Thymus (tissue), 11 donors: Measurements from ENCODE around the gene SHISA7. TPM values are rescaled to one million over a fixed set of nuclear protein-coding genes. Genes with fewer than 3 reads are reported as not detected.

Experiments used
- DNase-seq, 9 donors: peaks; one replicate each; pipeline ENCODE4 v3.0.0-alpha.2; 2013; ENCODE audit warnings: low spot score in 9 of 9, low read depth in 6 of 9, missing footprints in 1 of 9
- H3K27ac ChIP-seq, 2 donors: one replicate each; pipeline ENCODE4 v1.5.1; 2013; ENCODE audit warnings: control low read depth in 1 of 2, low read depth in 1 of 2, low read length in 1 of 2, mild to moderate bottlenecking in 1 of 2, moderate library complexity in 1 of 2
- H3K27me3 ChIP-seq, 2 donors: one replicate each; pipeline ENCODE4 v1.5.1; 2013; ENCODE audit warnings: low read length in 1 of 2; ENCODE audit not compliant: control insufficient read depth in 2 of 2, insufficient read depth in 1 of 2
- H3K36me3 ChIP-seq, 2 donors: one replicate each; pipeline ENCODE4 v1.5.1; 2013; ENCODE audit warnings: low read length in 1 of 2, mild to moderate bottlenecking in 1 of 2, moderate library complexity in 1 of 2; ENCODE audit not compliant: control insufficient read depth in 2 of 2, insufficient read depth in 2 of 2
- H3K4me1 ChIP-seq, 2 donors: one replicate each; pipeline ENCODE4 v1.5.1; 2013; ENCODE audit warnings: low read length in 2 of 2; ENCODE audit not compliant: control insufficient read depth in 2 of 2, insufficient read depth in 2 of 2
- H3K4me3 ChIP-seq, 2 donors: one replicate each; pipeline ENCODE4 v1.5.1; 2013; ENCODE audit warnings: low read length in 2 of 2, control low read depth in 1 of 2, mild to moderate bottlenecking in 1 of 2
- H3K9me3 ChIP-seq, 2 donors: one replicate each; pipeline ENCODE4 v1.5.1; 2013; ENCODE audit warnings: low read length in 1 of 2, mild to moderate bottlenecking in 1 of 2; ENCODE audit not compliant: control insufficient read depth in 2 of 2, insufficient read depth in 1 of 2
- WGBS: extraction: QIAGEN DNeasy Blood & Tissue Kit; methylation state at CpG from one replicate; pipeline ENCODE4 v1.1.7; 2013; 5-methylcytosine and 5-hydroxymethylcytosine counted together
- polyA plus RNA-seq: library from polyadenylated mRNA; stranded (reverse); fragments of 200-250 nt; gene quantifications from one replicate; pipeline ENCODE4 v1.2.3, GENCODE V29; 2013
- total RNA-seq: library from RNA; stranded (reverse); fragments of 120-200 nt; gene quantifications from one replicate; pipeline ENCODE4 v1.2.4, GENCODE V29; 2013
- donor health status: healthy.

The SHISA7 gene
- total and polyA plus RNA-seq, 2 donors, result 0.05 to 0.11 TPM

GRCh38 chr19:55465460-55466240 lies 22.6 kb upstream of the SHISA7 start:
- Histone ChIP-seq H3K27me3 (peaks cover 2 to 40% of the 10 kb centered on the region in 2 donors), H3K36me3 (no peaks in the 10 kb centered on the region), H3K4me3 (no peak overlapping the region), H3K9me3 (peaks cover 1 to 7% of the 10 kb centered on the region in 2 donors), H3K4me1 (peaks cover 15 to 19% of the 10 kb centered on the region in 2 donors), H3K27ac (no peak overlapping the region)
- 95% methylated on average over 11 of the region's 11 CpGs for WGBS
- DNase-seq, result no peak

DNA sequence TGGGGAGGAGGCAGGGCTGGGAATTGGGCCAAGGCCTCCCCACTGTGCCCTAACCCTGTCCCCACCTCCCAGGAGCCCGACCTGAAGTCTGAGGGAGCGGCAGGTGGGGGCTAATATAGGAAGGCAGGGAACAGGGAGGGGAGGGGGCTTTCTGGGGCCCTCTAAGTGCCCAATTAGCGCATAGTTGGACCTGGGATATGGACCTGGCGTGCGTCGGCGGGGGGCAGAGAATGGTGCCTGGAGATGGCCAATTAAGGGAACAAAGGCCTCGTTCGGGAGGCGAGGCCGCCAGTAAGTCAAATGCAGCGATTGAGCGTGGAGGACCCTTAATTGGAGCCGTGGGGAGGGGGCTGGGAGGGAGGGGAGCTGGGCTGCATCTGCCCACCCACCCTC lies 21.6 kb upstream of the SHISA7 start, which contains the start of gene C19orf85:
Gene C19orf85 (minus strand): TSS at position 90 of the 393 bp plus-strand sequence. CDS start 197 bp downstream, outside the sequence.
- DNase-seq, result no peak
- Histone ChIP-seq H3K4me1 (peaks cover 15 to 20% of the 10 kb centered on the region in 2 donors), H3K4me3 (no peak within 1 kb of the TSS), H3K9me3 (peaks cover 1 to 8% of the 10 kb centered on the region in 2 donors), H3K27me3 (peaks cover 2 to 40% of the 10 kb centered on the region in 2 donors), H3K36me3 (no peaks in the 10 kb centered on the region), H3K27ac (no peak within 1 kb of the TSS)
- 81% methylated on average over 14 of the region's 14 CpGs for WGBS

- WGBS, result 82% methylated on average over 23 of the region's 23 CpGs
- H3K9me3 ChIP-seq, result peaks cover 1 to 8% of the 10 kb centered on the region in 2 donors
- no peaks in the 10 kb centered on the region for H3K36me3 ChIP-seq
- peaks cover 2 to 40% of the 10 kb centered on the region in 2 donors for H3K27me3 ChIP-seq
- H3K27ac ChIP-seq, result no peak overlapping the region
- H3K4me3 ChIP-seq, result no peak overlapping the region
- no peak for DNase-seq
- H3K4me1 ChIP-seq, result peaks cover 15 to 20% of the 10 kb centered on the region in 2 donors
Observed at GRCh38 chr19:55464039-55464661, 21.1 kb upstream of the SHISA7 start.

DNA sequence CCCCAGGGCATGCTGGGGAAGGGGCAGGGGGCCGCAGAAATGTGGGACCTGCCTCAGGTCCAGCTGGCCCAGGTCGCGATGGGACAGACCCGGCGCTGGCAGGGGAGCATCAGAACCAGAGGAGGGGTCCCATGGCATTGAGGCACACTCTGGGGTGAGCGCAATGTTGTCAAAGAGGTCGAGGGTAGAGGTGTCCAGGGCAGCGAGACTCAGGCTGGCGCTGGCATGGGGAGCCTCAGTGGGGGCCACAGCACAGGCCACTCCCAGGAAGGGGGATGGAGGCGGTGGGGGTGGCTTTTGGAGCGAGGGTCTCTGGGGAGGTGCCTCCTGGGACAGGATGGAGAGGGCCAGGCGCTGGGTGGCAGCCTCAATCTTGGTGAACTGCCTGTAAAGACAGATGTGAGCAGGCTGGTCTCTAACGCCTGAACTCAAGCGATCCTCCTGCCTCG lies 20.5 kb upstream of the SHISA7 start:
- Histone ChIP-seq H3K4me1 (peaks cover 15 to 20% of the 10 kb centered on the region in 2 donors), H3K9me3 (peaks cover 1 to 8% of the 10 kb centered on the region in 2 donors), H3K27ac (no peak overlapping the region), H3K36me3 (no peaks in the 10 kb centered on the region), H3K4me3 (no peak overlapping the region), H3K27me3 (peaks cover 2 to 40% of the 10 kb centered on the region in 2 donors)
- 84% methylated on average over 15 of the region's 15 CpGs for WGBS
- DNase-seq, result no peak

DNA sequence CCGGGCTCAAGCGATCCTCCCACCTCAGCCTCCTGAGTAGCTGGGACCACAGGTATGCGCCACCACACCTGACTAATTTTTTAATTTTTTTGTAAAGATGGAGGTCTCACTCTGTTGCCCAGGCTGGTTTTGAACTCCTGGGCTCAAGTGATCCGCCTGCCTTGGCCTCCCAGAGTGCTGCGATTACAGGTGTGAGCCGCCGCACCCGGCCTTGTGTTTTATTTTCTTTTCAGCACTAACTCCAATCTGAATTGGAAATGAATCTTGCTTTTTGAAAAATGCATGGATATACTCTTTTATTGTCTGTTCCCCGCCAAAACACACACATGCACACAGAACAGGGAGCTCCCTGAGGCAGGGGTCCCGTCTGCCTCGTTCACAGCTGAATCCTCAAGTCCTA lies 19.6 kb upstream of the SHISA7 start:
- Histone ChIP-seq H3K27ac (no peak overlapping the region), H3K4me3 (no peak overlapping the region), H3K4me1 (peaks cover 11 to 15% of the 10 kb centered on the region in 2 donors), H3K9me3 (peaks cover 1 to 8% of the 10 kb centered on the region in 2 donors), H3K36me3 (no peaks in the 10 kb centered on the region), H3K27me3 (peaks cover 2 to 37% of the 10 kb centered on the region in 2 donors)
- no peak for DNase-seq
- WGBS, result 93% methylated on average over 11 of the region's 11 CpGs

GRCh38 chr19:55461974-55462626 lies 19.0 kb upstream of the SHISA7 start:
- 12% methylated on average over 27 of the region's 27 CpGs for WGBS
- no peaks in the 10 kb centered on the region for H3K36me3 ChIP-seq
- no peak for DNase-seq
- peak overlapping the region; percentile 46 to 78 for H3K27ac ChIP-seq
- peaks cover 1 to 8% of the 10 kb centered on the region in 2 donors for H3K9me3 ChIP-seq
- H3K27me3 ChIP-seq, result peaks cover 2 to 33% of the 10 kb centered on the region in 2 donors
- H3K4me3 ChIP-seq, result peak overlapping the region; percentile 50 to 62
- peaks cover 11 to 15% of the 10 kb centered on the region in 2 donors for H3K4me1 ChIP-seq

DNA sequence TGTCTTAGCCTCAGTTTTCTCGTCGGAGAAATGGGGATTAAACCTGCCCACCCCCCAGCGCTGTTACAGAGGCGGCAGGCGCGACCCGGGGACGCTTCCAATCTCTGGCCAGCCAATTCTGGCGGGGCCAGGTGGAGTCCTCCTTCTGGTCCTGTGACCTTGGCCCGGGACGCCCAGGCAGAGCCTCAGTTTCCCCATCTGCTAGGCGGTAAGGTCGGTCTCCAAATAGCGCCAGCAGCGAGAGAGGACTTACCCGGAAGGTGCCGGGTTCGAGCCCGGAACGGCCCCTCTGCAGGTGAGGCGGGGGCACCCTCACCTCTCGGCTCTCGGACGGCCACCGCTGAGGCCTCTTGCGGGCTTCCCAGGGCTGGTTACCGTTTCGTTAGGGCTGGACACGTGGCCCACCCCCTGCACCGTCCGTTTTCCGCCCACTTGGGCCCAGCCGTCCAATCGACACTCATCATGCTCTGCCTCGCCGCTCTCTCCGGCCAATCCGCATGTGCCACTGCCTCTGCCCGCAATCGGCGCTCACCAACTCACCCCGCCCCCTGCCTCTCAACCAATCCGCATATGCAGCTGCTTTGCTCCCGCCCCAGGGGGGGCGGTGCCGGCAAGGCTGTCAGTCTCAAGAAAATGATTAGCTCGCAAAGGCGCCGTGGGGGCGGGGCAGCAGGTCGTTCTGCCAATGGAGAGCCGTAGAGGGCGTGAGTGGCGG lies 18.3 kb upstream of the SHISA7 start, which contains the start of gene ISOC2:
Gene ISOC2 (minus strand): TSS at position 384 of the 715 bp plus-strand sequence. CDS start 5,156 bp downstream, outside the sequence.
- Histone ChIP-seq H3K4me1 (peaks cover 11 to 15% of the 10 kb centered on the region in 2 donors), H3K9me3 (peaks cover 1 to 8% of the 10 kb centered on the region in 2 donors), H3K4me3 (peak within 1 kb of the TSS; percentile 62 to 84), H3K36me3 (no peaks in the 10 kb centered on the region), H3K27me3 (peaks cover 1 to 33% of the 10 kb centered on the region in 2 donors), H3K27ac (peak within 1 kb of the TSS; percentile 83 to 85)
- peak; percentile 98 to 100 (median 99) for DNase-seq
- WGBS, result under 1% methylated on average over 54 of the region's 54 CpGs

DNA sequence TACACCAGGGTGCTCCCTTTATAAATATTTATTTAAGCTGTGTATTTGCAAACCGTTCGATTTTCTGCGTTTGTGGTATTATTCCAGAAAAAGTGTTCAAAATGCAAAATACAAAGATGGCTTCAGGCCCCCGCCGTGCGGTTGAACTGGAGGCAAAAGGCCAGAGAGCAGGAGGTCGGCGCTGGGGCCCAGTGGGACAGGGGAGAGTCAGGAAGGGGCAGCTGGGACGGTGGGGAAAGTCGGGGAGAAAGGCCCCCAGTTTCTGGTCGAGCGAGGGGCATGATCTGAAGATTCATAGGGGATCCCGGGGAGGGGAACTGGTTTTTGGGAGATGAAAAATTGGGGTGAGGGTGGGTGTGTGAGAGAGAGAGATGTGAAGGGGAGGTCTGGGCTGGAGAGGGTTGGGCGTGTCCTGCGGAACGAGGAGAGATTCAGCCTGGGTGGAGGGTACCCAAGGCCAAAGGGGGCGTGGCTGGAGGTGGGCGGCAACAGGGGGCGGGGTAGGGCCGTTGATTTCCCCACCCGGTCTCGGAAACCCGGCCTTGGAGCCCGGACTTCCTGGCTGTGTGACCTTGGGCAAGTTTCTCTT lies 17.7 kb upstream of the SHISA7 start:
- Histone ChIP-seq H3K4me3 (peak overlapping the region; percentile 62 to 84), H3K27ac (peak overlapping the region in 1 of 2 donors; percentile 85), H3K36me3 (peaks cover 0 to 4% of the 10 kb centered on the region in 2 donors), H3K4me1 (peaks cover 11 to 15% of the 10 kb centered on the region in 2 donors), H3K27me3 (peaks cover 0 to 29% of the 10 kb centered on the region in 2 donors), H3K9me3 (peaks cover 1 to 8% of the 10 kb centered on the region in 2 donors)
- DNase-seq, result peak in 1 of 9 donors; percentile 36
- 44% methylated on average over 23 of the region's 24 CpGs for WGBS
